ENCODE data around the gene SMAD7. TPM values are rescaled to one million over a fixed set of nuclear protein-coding genes. Genes with fewer than 3 reads are reported as not detected.
A peak's percentile ranks its signal among the peaks of the same experiment; 100 is the strongest.

The SMAD7 gene
- total RNA-seq, 1 donor from 2014 or later: 24.3 TPM

GRCh38 chr18:48915626-48916425 lies 34.9 kb downstream of the SMAD7 start:
- no peak for TF ChIP-seq CTCF (IDR thresholded peaks at IDR 0.05; ENCODE audit: unreplicated experiment)
- H3K27ac Mint-ChIP-seq: peak overlapping the region; percentile 75
- DNase-seq (ENCODE audit: low spot score, unreplicated experiment): no peak

GRCh38 chr18:48914581-48915251 lies 36.0 kb downstream of the SMAD7 start:
- H3K9me3 Mint-ChIP-seq (ENCODE audit: low read depth): no peaks in the 10 kb centered on the region
- peaks cover 27% of the 10 kb centered on the region for H3K4me1 Mint-ChIP-seq (ENCODE audit: low read depth)
- H3K36me3 Mint-ChIP-seq (ENCODE audit: insufficient read depth): peaks cover 2% of the 10 kb centered on the region
- H3K4me3 Mint-ChIP-seq (ENCODE audit: low read depth): peak overlapping the region; percentile 30
- peak; percentile 33 for DNase-seq (ENCODE audit: low spot score, unreplicated experiment)
- no peaks in the 10 kb centered on the region for H3K27me3 Mint-ChIP-seq
- no peak for TF ChIP-seq CTCF (IDR thresholded peaks at IDR 0.05; ENCODE audit: unreplicated experiment)
- peak overlapping the region; percentile 79 for H3K27ac Mint-ChIP-seq

More at GRCh38 chr18:48915626-48916425, 34.9 kb downstream of the SMAD7 start:
- no peaks in the 10 kb centered on the region for H3K27me3 Mint-ChIP-seq
- peak overlapping the region; percentile 30 for H3K4me3 Mint-ChIP-seq (ENCODE audit: low read depth)
- H3K9me3 Mint-ChIP-seq (ENCODE audit: low read depth): no peaks in the 10 kb centered on the region
- peaks cover 28% of the 10 kb centered on the region for H3K4me1 Mint-ChIP-seq (ENCODE audit: low read depth)
- peaks cover 7% of the 10 kb centered on the region for H3K36me3 Mint-ChIP-seq (ENCODE audit: insufficient read depth)

- no peak overlapping the region for H3K27ac Mint-ChIP-seq
- no peak for TF ChIP-seq CTCF (IDR thresholded peaks at IDR 0.05; ENCODE audit: unreplicated experiment)
- no peak overlapping the region for H3K4me3 Mint-ChIP-seq (ENCODE audit: low read depth)
- H3K4me1 Mint-ChIP-seq (ENCODE audit: low read depth): peaks cover 27% of the 10 kb centered on the region
- H3K9me3 Mint-ChIP-seq (ENCODE audit: low read depth): no peaks in the 10 kb centered on the region
- no peaks in the 10 kb centered on the region for H3K36me3 Mint-ChIP-seq (ENCODE audit: insufficient read depth)
- H3K27me3 Mint-ChIP-seq: no peaks in the 10 kb centered on the region
- DNase-seq (ENCODE audit: low spot score, unreplicated experiment): no peak
Measured at GRCh38 chr18:48913775-48914174, 37.0 kb downstream of the SMAD7 start.

GRCh38 chr18:48913201-48913600 lies 37.6 kb downstream of the SMAD7 start:
- H3K4me3 Mint-ChIP-seq (ENCODE audit: low read depth): no peak overlapping the region
- peaks cover 27% of the 10 kb centered on the region for H3K4me1 Mint-ChIP-seq (ENCODE audit: low read depth)
- H3K27me3 Mint-ChIP-seq: no peaks in the 10 kb centered on the region
- no peak for TF ChIP-seq CTCF (IDR thresholded peaks at IDR 0.05; ENCODE audit: unreplicated experiment)
- H3K36me3 Mint-ChIP-seq (ENCODE audit: insufficient read depth): no peaks in the 10 kb centered on the region
- no peaks in the 10 kb centered on the region for H3K9me3 Mint-ChIP-seq (ENCODE audit: low read depth)
- DNase-seq (ENCODE audit: low spot score, unreplicated experiment): no peak
- no peak overlapping the region for H3K27ac Mint-ChIP-seq

- H3K27me3 Mint-ChIP-seq: no peaks in the 10 kb centered on the region
- H3K4me1 Mint-ChIP-seq (ENCODE audit: low read depth): peaks cover 21% of the 10 kb centered on the region
- no peak for TF ChIP-seq CTCF (IDR thresholded peaks at IDR 0.05; ENCODE audit: unreplicated experiment)
- H3K9me3 Mint-ChIP-seq (ENCODE audit: low read depth): no peaks in the 10 kb centered on the region
- no peak for DNase-seq (ENCODE audit: low spot score, unreplicated experiment)
- no peaks in the 10 kb centered on the region for H3K36me3 Mint-ChIP-seq (ENCODE audit: insufficient read depth)
- no peak overlapping the region for H3K27ac Mint-ChIP-seq
- H3K4me3 Mint-ChIP-seq (ENCODE audit: low read depth): no peak overlapping the region
Measured at GRCh38 chr18:48910972-48911545, 39.7 kb downstream of the SMAD7 start.
